Osteocyte (in vitro differentiated cells): ENCODE data around the gene UBFD1. TPM values are rescaled to one million over a fixed set of nuclear protein-coding genes. Genes with fewer than 3 reads are reported as not detected.

Experiments
- DNase-seq: peaks from one replicate; pipeline ENCODE4 v3.0.0; 2021; ENCODE audit warnings: mixed read lengths; ENCODE audit not compliant: unreplicated experiment; ENCODE audit errors: extremely low spot score
- H3K27ac Mint-ChIP-seq: one replicate; pipeline ENCODE4 v1.8.0; 2021; ENCODE audit warnings: mild to moderate bottlenecking, mixed read lengths; ENCODE audit not compliant: unreplicated experiment
- H3K27me3 Mint-ChIP-seq: one replicate; pipeline ENCODE4 v1.8.0; 2021; ENCODE audit warnings: mixed read lengths; ENCODE audit not compliant: unreplicated experiment
- H3K36me3 Mint-ChIP-seq: one replicate; pipeline ENCODE4 v1.8.0; 2021; ENCODE audit warnings: mixed read lengths; ENCODE audit not compliant: unreplicated experiment
- H3K4me1 Mint-ChIP-seq: one replicate; pipeline ENCODE4 v1.8.0; 2021; ENCODE audit warnings: mixed read lengths; ENCODE audit not compliant: unreplicated experiment
- H3K4me3 Mint-ChIP-seq: one replicate; pipeline ENCODE4 v1.8.0; 2021; ENCODE audit warnings: mild to moderate bottlenecking, moderate library complexity, mixed read lengths; ENCODE audit not compliant: unreplicated experiment
- H3K9me3 Mint-ChIP-seq: one replicate; pipeline ENCODE4 v1.8.0; 2021; ENCODE audit warnings: mixed read lengths; ENCODE audit not compliant: unreplicated experiment
- CTCF ChIP-seq: fragments of 200-600 bp; sonication (generic); IDR thresholded peaks from 2 replicates; pipeline ENCODE4 v1.5.0; 2021; ENCODE audit warnings: antibody characterized with exemption, mild to moderate bottlenecking, moderate library complexity
- total RNA-seq: library from RNA; stranded (reverse); gene quantifications from 2 replicates; pipeline ENCODE4 v1.2.1, GENCODE V29; 2021

UBFD1 gene
- total RNA-seq, 1 donor from 2014 or later = 100 TPM

- no peak overlapping the region for H3K4me3 Mint-ChIP-seq
- DNase-seq = no peak
- TF ChIP-seq CTCF = no peak
- H3K27ac Mint-ChIP-seq = no peak overlapping the region
- H3K9me3 Mint-ChIP-seq = no peaks in the 10 kb centered on the region
- no peaks in the 10 kb centered on the region for H3K27me3 Mint-ChIP-seq
- no peaks in the 10 kb centered on the region for H3K4me1 Mint-ChIP-seq
- H3K36me3 Mint-ChIP-seq = peaks cover 63% of the 10 kb centered on the region
Measured at GRCh38 chr16:23567602-23568001, 10.1 kb downstream of the UBFD1 start.

- no peak for DNase-seq
- no peak for TF ChIP-seq CTCF
- Mint-ChIP-seq H3K27me3 (no peaks in the 10 kb centered on the region), H3K27ac (no peak overlapping the region), H3K36me3 (peaks cover 49% of the 10 kb centered on the region), H3K4me3 (no peak overlapping the region), H3K4me1 (no peaks in the 10 kb centered on the region), H3K9me3 (no peaks in the 10 kb centered on the region)
Measured at GRCh38 chr16:23570992-23571632, 13.6 kb downstream of the UBFD1 start.

GRCh38 chr16:23571895-23572294 lies 14.4 kb downstream of the UBFD1 start:
- Mint-ChIP-seq H3K36me3 (peaks cover 43% of the 10 kb centered on the region), H3K4me3 (no peak overlapping the region), H3K27ac (no peak overlapping the region), H3K4me1 (no peaks in the 10 kb centered on the region), H3K9me3 (no peaks in the 10 kb centered on the region), H3K27me3 (no peaks in the 10 kb centered on the region)
- DNase-seq = no peak
- no peak for TF ChIP-seq CTCF

DNA sequence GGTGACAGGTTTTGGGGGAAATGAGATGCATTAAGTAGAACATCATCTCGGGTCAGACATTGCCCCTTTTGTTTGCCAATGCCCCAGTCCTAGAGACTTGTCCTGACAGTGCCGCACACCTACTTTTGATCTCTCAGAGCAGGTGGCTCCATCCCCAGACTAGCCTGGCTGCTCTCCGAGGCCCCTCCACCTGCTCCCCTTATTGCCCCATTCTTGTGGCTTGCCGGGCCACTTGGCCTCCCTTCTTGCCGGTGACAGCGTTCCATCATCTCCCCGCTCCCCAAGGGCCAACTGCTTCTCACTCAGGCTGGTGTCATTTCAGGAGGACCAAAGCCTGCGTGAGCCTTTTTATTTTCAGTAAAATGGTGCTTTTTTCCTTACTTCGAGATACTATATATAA lies 14.9 kb downstream of the UBFD1 start:
- Mint-ChIP-seq H3K4me3 (no peak overlapping the region), H3K36me3 (peaks cover 38% of the 10 kb centered on the region), H3K4me1 (no peaks in the 10 kb centered on the region), H3K27me3 (no peaks in the 10 kb centered on the region), H3K27ac (no peak overlapping the region), H3K9me3 (no peaks in the 10 kb centered on the region)
- TF ChIP-seq CTCF = no peak
- no peak for DNase-seq

DNA sequence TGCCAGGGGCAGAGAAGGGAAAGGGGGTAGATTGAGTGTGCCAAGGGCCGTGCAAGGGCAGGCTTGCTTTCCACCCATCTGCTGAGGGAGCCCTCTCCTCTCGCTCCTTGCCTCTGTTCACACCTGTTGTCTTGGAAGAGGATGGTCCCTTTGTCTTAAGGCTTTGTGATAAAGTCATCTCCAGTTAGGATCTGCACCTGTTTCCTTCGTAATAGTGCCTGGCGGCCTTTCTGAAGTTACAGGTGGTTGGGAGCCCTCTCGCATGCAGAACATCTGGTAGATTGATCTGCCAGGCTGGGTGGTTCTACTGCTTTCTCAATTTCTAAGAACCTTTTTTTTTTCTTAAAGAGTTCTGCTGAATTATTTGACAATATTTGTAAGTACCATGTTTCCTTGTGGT lies 16.3 kb downstream of the UBFD1 start:
- Mint-ChIP-seq H3K36me3 (peaks cover 33% of the 10 kb centered on the region), H3K9me3 (no peaks in the 10 kb centered on the region), H3K27ac (no peak overlapping the region), H3K4me1 (no peaks in the 10 kb centered on the region), H3K4me3 (no peak overlapping the region), H3K27me3 (no peaks in the 10 kb centered on the region)
- no peak for TF ChIP-seq CTCF
- DNase-seq = no peak
